Keratinocyte (primary cell): ENCODE results near the gene SMURF1.

ENCODE experiments used
- EZH2 ChIP-seq: IDR thresholded peaks from one replicate; pipeline ENCODE4 v1.6.1; 2012; ENCODE audit warnings: inconsistent platforms, mild to moderate bottlenecking, low read length, moderate library complexity
- TF ChIP-seq, protein P1 (sequence below), 3 experiments: IDR thresholded peaks in 1 of 3; conservative IDR thresholded peaks in 1 of 3; optimal IDR thresholded peaks in 1 of 3; 2 replicates in 2 of 3; 3 replicates in 1 of 3; pipeline versions ENCODE3 to v1.5.1; 2011; ENCODE audit warnings: low read length in 3 of 3, mild to moderate bottlenecking in 3 of 3, moderate library complexity in 2 of 3, control low read depth in 1 of 3, inconsistent platforms in 1 of 3; ENCODE audit not compliant: insufficient read depth in 2 of 3; ENCODE audit errors: extremely low read depth in 1 of 3

DNA sequence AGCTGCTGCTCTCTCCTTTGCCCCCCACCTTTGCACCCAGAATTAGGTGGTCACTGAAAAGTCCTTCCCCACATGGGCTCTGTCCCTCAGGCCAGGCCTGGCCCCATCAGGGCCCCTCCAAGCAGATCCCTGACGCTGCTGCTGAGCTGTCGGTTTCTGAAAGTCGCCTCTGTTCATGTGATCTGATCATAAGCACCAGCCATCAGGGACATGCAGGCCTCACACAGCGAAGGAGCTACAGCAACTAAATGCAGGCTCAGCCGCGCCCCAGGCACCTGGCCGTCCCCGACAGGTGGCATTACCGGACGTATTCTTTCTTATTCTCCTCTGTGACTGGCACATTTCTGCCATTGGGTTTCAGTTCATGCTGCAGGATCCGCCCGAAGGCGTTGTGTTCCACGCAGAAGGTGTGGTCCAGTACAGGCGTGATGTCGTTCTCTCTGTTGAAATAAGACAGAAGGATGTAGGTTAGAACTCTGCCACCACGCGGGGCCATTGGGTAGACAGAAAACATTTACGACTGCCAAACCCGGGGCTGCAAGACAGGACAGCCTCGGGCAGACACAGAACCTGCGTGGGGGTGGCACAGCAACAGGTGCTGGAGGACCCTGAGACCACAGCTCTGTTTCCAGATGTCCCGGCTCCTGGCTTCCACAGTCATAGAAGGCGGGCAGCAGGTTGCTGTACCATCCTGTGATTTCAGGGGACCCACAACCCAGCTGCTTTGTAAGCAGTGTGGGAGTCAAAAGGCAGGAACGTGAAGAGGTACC is 105.6 kb downstream of the SMURF1 start:
- TF ChIP-seq, protein P1, sequence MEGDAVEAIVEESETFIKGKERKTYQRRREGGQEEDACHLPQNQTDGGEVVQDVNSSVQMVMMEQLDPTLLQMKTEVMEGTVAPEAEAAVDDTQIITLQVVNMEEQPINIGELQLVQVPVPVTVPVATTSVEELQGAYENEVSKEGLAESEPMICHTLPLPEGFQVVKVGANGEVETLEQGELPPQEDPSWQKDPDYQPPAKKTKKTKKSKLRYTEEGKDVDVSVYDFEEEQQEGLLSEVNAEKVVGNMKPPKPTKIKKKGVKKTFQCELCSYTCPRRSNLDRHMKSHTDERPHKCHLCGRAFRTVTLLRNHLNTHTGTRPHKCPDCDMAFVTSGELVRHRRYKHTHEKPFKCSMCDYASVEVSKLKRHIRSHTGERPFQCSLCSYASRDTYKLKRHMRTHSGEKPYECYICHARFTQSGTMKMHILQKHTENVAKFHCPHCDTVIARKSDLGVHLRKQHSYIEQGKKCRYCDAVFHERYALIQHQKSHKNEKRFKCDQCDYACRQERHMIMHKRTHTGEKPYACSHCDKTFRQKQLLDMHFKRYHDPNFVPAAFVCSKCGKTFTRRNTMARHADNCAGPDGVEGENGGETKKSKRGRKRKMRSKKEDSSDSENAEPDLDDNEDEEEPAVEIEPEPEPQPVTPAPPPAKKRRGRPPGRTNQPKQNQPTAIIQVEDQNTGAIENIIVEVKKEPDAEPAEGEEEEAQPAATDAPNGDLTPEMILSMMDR (optimal IDR thresholded peaks at IDR 0.05 in 1 of 3, IDR thresholded peaks at IDR 0.05 in 1 of 3, conservative IDR thresholded peaks at IDR 0.05 in 1 of 3; ENCODE audit: extremely low read depth in 1 of 3, insufficient read depth in 2 of 3, low read length in 3 of 3): no peak
- TF ChIP-seq EZH2: no peak
